Measurements from ENCODE around the gene TBC1D5.

DNA sequence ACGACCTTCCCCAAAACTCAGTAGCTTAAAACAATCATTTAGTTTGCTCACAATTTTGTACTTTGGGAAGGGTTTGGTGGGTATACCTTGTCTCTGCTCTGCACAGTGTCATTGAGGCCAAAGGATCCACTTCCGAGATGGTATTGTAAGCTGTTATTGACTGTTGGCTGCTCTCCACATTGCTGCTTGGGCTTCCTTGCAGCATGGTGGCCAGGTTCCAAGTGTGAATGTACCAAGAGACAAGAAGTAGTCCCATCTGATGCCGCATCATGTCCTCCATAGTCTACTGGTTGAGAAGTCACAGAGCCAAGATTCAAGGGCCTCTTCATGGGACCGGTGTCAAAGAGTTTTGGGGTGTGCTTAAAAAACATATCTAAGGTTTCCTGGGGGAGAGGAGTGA is 589.2 kb downstream of the TBC1D5 start:
- no peak for TF ChIP-seq EZH2 (IDR thresholded peaks at IDR 0.05)
- TF ChIP-seq, protein P1, sequence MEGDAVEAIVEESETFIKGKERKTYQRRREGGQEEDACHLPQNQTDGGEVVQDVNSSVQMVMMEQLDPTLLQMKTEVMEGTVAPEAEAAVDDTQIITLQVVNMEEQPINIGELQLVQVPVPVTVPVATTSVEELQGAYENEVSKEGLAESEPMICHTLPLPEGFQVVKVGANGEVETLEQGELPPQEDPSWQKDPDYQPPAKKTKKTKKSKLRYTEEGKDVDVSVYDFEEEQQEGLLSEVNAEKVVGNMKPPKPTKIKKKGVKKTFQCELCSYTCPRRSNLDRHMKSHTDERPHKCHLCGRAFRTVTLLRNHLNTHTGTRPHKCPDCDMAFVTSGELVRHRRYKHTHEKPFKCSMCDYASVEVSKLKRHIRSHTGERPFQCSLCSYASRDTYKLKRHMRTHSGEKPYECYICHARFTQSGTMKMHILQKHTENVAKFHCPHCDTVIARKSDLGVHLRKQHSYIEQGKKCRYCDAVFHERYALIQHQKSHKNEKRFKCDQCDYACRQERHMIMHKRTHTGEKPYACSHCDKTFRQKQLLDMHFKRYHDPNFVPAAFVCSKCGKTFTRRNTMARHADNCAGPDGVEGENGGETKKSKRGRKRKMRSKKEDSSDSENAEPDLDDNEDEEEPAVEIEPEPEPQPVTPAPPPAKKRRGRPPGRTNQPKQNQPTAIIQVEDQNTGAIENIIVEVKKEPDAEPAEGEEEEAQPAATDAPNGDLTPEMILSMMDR (IDR thresholded peaks at IDR 0.05): no peak

Measured in neural progenitor cell (in vitro differentiated cells).